SJCRH30 (cell line): ENCODE data around the gene CNPY1. TPM values are rescaled to one million over a fixed set of nuclear protein-coding genes. Genes with fewer than 3 reads are reported as not detected.
"Not testable (repeated sequence)": the region's sequence is repeated elsewhere in the genome, so short reads cannot be mapped to it uniquely, and the experiment has no call there.

Experiments
- DNase-seq, 2 experiments: peaks; one replicate each; pipeline ENCODE4 v3.0.0-alpha.2; 2015 to 2020
- H3K27ac ChIP-seq: fragments of 250-450 bp; sonication (Bioruptor Pico); 2 replicates; pipeline ENCODE4 v1.5.1; 2020; ENCODE audit warnings: mild to moderate bottlenecking, moderate library complexity
- H3K27me3 ChIP-seq: fragments of 250-450 bp; sonication (Bioruptor Pico); 2 replicates; pipeline ENCODE4 v1.5.1; 2020; ENCODE audit warnings: mild to moderate bottlenecking, moderate library complexity
- H3K36me3 ChIP-seq: fragments of 250-450 bp; sonication (Bioruptor Pico); 2 replicates; pipeline ENCODE4 v1.5.1; 2020; ENCODE audit warnings: mild to moderate bottlenecking, moderate library complexity
- H3K4me1 ChIP-seq: fragments of 250-450 bp; sonication (Bioruptor Pico); 2 replicates; pipeline ENCODE4 v1.5.1; 2020; ENCODE audit warnings: mild to moderate bottlenecking, moderate library complexity
- H3K4me3 ChIP-seq: fragments of 250-450 bp; sonication (Bioruptor Pico); 2 replicates; pipeline ENCODE4 v1.5.1; 2020; ENCODE audit warnings: mild to moderate bottlenecking, moderate library complexity
- H3K9me3 ChIP-seq: fragments of 250-450 bp; sonication (Bioruptor Pico); replicated peaks from 2 replicates; pipeline ENCODE4 v1.5.1; 2020; ENCODE audit warnings: mild to moderate bottlenecking, moderate library complexity
- total RNA-seq: library from RNA; depleted of rRNA; stranded (reverse); fragments of >200 nt; shearing (Covaris generic); gene quantifications from 2 replicates; pipeline ENCODE4 v1.2.3, GENCODE V29; 2014

The CNPY1 gene
- total RNA-seq, 1 experiment from 2014 or later = not detected

DNA sequence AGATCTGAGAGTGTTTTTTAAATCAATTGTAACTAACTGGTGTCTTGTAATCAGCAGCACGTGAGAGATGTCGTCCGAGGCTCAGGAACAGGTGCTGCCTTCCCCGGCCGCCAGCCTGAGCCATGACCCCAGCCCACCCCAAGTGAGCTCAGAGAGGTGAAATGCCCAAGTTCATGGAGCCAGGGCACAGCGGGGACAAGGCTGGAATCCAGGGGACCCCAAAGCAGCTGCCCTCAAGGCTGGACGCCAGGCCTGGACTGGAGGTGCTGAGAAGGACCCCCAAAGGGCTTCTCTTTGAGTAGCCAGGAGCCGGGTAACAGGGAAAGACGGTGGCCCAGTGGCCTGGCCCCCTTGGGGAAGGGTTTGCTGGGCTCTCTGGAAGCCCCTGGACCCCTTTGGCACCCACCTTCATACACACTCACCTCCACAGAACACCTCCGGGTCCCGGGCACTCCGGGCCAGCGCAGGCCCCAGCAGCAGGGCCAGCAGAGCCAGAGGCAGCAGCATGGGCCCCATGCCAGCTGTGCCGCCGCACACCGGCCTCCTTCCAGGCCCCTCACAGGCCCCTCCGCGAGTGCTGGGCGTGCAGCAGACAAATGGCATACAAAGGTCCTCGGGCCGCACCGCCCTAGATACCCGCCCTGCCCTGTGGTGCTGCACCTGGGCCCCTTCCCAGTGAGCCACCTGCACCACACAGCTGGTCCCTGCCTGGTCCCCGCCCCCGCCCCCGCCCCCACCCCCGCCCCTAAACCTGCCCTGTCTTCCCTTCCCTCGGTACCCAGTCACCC, 24.0 kb upstream of the CNPY1 start:
- Histone ChIP-seq H3K4me3 (no peak overlapping the region), H3K9me3 (no peaks in the 10 kb centered on the region), H3K27ac (no peak overlapping the region), H3K36me3 (no peaks in the 10 kb centered on the region), H3K4me1 (peaks cover 6% of the 10 kb centered on the region; the same call in 1 of the 2 replicates), H3K27me3 (peaks cover 19% of the 10 kb centered on the region)
- no peak for DNase-seq

DNA sequence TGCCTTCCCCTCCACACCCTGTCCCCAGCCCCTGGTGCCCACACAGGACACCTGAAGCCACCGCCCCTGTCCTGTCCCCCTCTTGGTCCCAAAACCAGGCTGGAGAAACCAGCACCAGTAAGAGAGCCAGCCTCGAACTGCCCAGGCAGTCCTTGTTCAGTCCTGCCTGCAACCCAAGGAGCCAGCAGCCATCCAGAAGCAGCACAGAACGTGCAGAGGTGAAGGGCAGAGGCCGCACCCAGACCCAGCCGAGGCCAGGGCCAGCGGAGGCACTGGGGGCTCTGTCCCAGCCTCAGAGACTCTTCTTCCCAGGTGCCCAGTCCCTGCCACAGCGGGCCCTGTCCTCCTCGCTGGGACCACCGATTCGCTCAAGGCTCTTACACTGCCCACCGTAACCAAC, 23.3 kb upstream of the CNPY1 start:
- Histone ChIP-seq H3K36me3 (no peaks in the 10 kb centered on the region), H3K9me3 (no peaks in the 10 kb centered on the region), H3K4me3 (no peak overlapping the region), H3K27me3 (peaks cover 19% of the 10 kb centered on the region), H3K4me1 (peaks cover 6% of the 10 kb centered on the region; the same call in 1 of the 2 replicates), H3K27ac (no peak overlapping the region)
- DNase-seq = no peak

DNA sequence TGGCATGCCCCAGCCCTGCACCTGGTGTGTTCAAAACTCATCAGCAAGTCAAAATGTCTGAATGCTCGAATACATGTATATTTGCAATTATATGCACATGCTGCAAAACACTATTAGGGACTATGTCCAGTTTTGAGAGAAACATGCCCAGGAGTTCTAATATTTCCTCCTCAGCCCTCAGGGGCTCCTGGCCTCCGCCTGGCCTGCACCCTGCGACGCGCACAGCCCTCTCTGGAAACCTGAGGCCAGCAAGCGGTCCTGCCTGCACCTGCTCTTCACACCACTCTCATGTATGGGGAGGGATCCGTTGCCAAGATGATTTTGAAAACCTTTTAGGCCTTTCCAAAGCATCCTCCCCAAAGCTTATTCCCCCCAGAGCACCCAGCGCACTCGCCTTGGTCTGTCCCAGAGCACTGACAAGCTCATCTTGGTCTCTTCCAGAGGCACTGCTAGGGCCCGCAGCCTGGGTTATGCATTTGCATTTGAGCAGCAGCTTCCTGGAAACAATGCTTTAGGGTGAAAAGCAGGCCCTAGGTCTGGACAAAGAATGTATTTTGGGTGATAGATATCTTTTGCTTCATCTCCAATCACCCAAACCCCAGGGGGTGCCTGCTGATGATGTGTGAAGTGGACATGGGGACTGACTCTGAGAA, 22.6 kb upstream of the CNPY1 start:
- no peaks in the 10 kb centered on the region for H3K36me3 ChIP-seq
- no peak for DNase-seq
- H3K4me1 ChIP-seq = peaks cover 6% of the 10 kb centered on the region; the same call in 1 of the 2 replicates
- peaks cover 19% of the 10 kb centered on the region for H3K27me3 ChIP-seq
- no peak overlapping the region for H3K27ac ChIP-seq
- no peak overlapping the region for H3K4me3 ChIP-seq
- no peaks in the 10 kb centered on the region for H3K9me3 ChIP-seq

DNA sequence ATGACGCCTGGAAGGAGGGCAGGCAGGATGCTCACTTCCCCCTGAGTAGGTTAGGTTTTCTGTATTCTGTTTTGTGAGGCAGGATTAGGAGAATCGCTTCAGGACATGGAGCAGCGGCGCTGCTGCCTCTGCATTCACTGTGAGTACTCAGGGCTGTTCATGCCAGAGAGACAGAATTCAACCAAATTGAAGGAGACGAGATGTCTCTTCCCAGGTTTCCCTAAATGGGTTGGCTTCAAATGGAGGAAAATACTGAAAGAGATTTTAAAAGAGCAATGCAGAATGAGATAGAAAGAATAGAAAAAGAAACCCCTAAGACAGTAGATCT, 21.9 kb upstream of the CNPY1 start:
- Histone ChIP-seq H3K4me1 (peaks cover 6% of the 10 kb centered on the region; the same call in 1 of the 2 replicates), H3K9me3 (no peaks in the 10 kb centered on the region), H3K27ac (0 out of 2 replicates have a peak overlapping the region, but pooled peaks have one; percentile 7), H3K27me3 (peaks cover 19% of the 10 kb centered on the region), H3K36me3 (no peaks in the 10 kb centered on the region), H3K4me3 (no peak overlapping the region)
- DNase-seq = no peak

- no peak overlapping the region for H3K4me3 ChIP-seq
- H3K36me3 ChIP-seq = no peaks in the 10 kb centered on the region; the same call in 1 of the 2 replicates
- H3K27ac ChIP-seq = peak overlapping the region; percentile 32; the same call in 1 of the 2 replicates
- no peaks in the 10 kb centered on the region for H3K9me3 ChIP-seq
- H3K27me3 ChIP-seq = peaks cover 19% of the 10 kb centered on the region
- DNase-seq = peak in 1 of 2 experiments; percentile 22
- peaks cover 6% of the 10 kb centered on the region; the same call in 1 of the 2 replicates for H3K4me1 ChIP-seq
Measured at GRCh38 chr7:155567646-155568332, 21.4 kb upstream of the CNPY1 start.

GRCh38 chr7:155566011-155566836, 19.9 kb upstream of the CNPY1 start:
- Histone ChIP-seq H3K4me1 (peaks cover 6% of the 10 kb centered on the region; the same call in 1 of the 2 replicates), H3K9me3 (no peaks in the 10 kb centered on the region), H3K36me3 (no peaks in the 10 kb centered on the region; the same call in 1 of the 2 replicates), H3K27me3 (peaks cover 19% of the 10 kb centered on the region), H3K4me3 (no peak overlapping the region), H3K27ac (no peak overlapping the region)
- DNase-seq = no peak

DNA sequence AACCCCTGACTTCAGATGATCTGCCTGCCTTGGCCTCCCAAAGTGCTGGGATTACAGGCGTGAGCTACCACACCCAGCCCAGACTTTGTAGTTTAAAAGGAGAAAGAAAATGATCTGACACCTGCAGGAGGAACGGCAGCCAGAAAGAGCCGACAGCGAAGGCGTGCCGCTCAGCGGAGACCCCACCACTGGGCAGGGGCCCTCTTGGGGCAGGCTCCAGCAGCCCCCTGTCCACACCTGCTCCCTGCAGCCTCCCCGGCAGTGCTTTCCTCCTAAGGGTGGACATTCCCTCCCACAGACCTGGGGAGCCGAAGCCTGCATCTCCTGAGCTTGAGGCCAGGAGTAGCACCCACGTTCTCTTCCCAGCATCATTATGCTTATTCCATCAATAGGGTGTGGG, 19.2 kb upstream of the CNPY1 start:
- Histone ChIP-seq H3K4me1 (peaks cover 6% of the 10 kb centered on the region; the same call in 1 of the 2 replicates), H3K27me3 (peaks cover 21% of the 10 kb centered on the region), H3K9me3 (no peaks in the 10 kb centered on the region), H3K36me3 (no peaks in the 10 kb centered on the region; the same call in 1 of the 2 replicates), H3K4me3 (no peak overlapping the region), H3K27ac (no peak overlapping the region)
- DNase-seq = no peak

GRCh38 chr7:155562976-155563375, 16.6 kb upstream of the CNPY1 start:
- not testable (repeated sequence) for H3K4me1 ChIP-seq, DNase-seq, H3K9me3 ChIP-seq, H3K27ac ChIP-seq, H3K36me3 ChIP-seq, H3K4me3 ChIP-seq
- peaks cover 21% of the 10 kb centered on the region for H3K27me3 ChIP-seq

GRCh38 chr7:155562106-155562505, 15.7 kb upstream of the CNPY1 start:
- H3K36me3 ChIP-seq = no peaks in the 10 kb centered on the region; the same call in 1 of the 2 replicates
- no peak for DNase-seq
- peaks cover 18% of the 10 kb centered on the region for H3K27me3 ChIP-seq
- H3K4me1 ChIP-seq = no peaks in the 10 kb centered on the region
- H3K27ac ChIP-seq = no peak overlapping the region
- no peaks in the 10 kb centered on the region for H3K9me3 ChIP-seq
- H3K4me3 ChIP-seq = no peak overlapping the region

- Histone ChIP-seq H3K27ac (no peak overlapping the region), H3K27me3 (peaks cover 24% of the 10 kb centered on the region), H3K36me3 (no peaks in the 10 kb centered on the region; the same call in 1 of the 2 replicates), H3K4me3 (no peak overlapping the region), H3K4me1 (no peaks in the 10 kb centered on the region), H3K9me3 (no peaks in the 10 kb centered on the region)
- no peak for DNase-seq
Measured at GRCh38 chr7:155560982-155561686, 14.8 kb upstream of the CNPY1 start.

GRCh38 chr7:155560196-155560885, 14.0 kb upstream of the CNPY1 start:
- no peaks in the 10 kb centered on the region for H3K9me3 ChIP-seq
- no peak for DNase-seq
- no peaks in the 10 kb centered on the region for H3K4me1 ChIP-seq
- H3K27ac ChIP-seq = no peak overlapping the region
- H3K36me3 ChIP-seq = no peaks in the 10 kb centered on the region; the same call in 1 of the 2 replicates
- H3K4me3 ChIP-seq = no peak overlapping the region
- peaks cover 24% of the 10 kb centered on the region for H3K27me3 ChIP-seq

GRCh38 chr7:155559519-155560108, 13.3 kb upstream of the CNPY1 start:
- peaks cover 24% of the 10 kb centered on the region for H3K27me3 ChIP-seq
- no peaks in the 10 kb centered on the region for H3K4me1 ChIP-seq
- DNase-seq = no peak
- no peak overlapping the region for H3K4me3 ChIP-seq
- H3K9me3 ChIP-seq = no peaks in the 10 kb centered on the region
- no peaks in the 10 kb centered on the region; the same call in 1 of the 2 replicates for H3K36me3 ChIP-seq
- no peak overlapping the region for H3K27ac ChIP-seq

DNA sequence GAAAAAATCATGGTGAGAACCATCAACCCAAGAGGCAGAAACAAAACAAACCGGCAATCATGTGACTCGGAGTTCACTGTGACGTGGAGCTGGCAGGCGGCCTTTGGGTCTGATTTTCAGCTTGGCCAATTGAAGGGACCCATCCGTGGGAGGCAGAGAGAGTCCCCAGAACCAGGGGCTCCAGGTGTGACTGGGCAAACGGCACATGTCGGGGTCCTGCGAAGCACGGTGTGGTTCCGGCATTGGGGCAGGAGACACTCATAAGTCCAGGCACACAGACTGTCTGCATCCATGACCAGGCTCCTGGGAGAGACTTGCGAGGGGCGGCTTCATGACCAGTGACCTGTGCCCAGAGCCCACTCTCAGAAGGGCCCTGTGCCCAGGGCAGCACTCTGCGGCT, 12.6 kb upstream of the CNPY1 start:
- Histone ChIP-seq H3K9me3 (no peaks in the 10 kb centered on the region), H3K4me3 (no peak overlapping the region), H3K36me3 (no peaks in the 10 kb centered on the region; the same call in 1 of the 2 replicates), H3K27ac (no peak overlapping the region), H3K4me1 (no peaks in the 10 kb centered on the region), H3K27me3 (peaks cover 24% of the 10 kb centered on the region)
- no peak for DNase-seq
